ENCODE measurements around the gene TMEM176A.
"Not testable (repeated sequence)": the region's sequence is repeated elsewhere in the genome, so short reads cannot be mapped to it uniquely, and the experiment has no call there.

Gene TMEM176A

GRCh38 chr7:150788474-150789269 is 11.9 kb upstream of the TMEM176A start:
- no peak for DNase-seq

- DNase-seq = no peak
Measured at GRCh38 chr7:150790416-150791075, 10.0 kb upstream of the TMEM176A start.

- DNase-seq = no peak
Measured at GRCh38 chr7:150791304-150791703, 9.3 kb upstream of the TMEM176A start.

GRCh38 chr7:150791746-150792452 is 8.7 kb upstream of the TMEM176A start:
- no peak for DNase-seq

- DNase-seq = no peak
Measured at GRCh38 chr7:150793569-150794238, 6.9 kb upstream of the TMEM176A start.

GRCh38 chr7:150797661-150798060 is 2.9 kb upstream of the TMEM176A start:
- no peak for DNase-seq

GRCh38 chr7:150799156-150799555 is 1.4 kb upstream of the TMEM176A start:
- no peak for DNase-seq

DNA sequence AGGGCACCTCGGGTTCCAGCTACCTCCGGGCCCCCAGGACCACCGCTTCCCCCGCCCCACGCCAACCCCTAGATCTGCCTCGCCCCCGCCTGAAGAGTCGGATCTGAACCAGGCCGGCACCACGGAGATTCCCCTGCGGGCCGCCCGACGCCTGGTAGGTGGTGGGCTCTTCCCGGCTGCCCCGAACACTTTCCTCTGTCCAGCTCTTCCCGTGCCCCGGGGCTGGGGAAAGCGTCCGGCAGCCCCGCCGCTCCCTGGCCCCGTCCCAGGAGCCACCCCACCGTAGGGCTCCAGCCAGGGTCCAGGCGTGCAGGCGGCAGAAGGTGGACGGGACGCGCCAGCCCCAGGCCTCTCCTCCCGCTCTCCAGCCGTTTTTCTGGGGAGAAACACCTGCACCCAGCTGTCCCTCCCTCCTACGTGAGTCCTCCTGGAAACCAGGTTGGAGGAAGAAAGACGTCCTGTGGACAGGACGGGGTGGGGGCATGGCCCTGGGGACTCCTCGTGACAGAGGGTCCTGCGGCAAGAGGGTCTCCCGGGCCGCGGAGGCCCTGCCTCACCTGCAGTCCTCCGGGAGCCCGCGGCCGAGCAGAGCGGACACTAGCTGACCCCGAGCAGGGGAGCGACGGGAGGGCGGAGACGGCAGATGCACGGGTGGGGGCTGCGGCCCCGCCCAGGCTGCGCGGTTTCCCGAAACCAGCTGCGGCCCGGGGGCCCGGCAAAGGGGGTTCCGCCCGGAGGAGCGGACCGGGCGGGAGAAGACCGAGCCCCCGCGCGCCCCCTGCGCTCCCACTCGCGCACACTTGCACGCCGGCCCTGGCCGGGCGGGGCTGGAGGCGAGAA is 608 bp upstream of the TMEM176A start, which contains the start of gene TMEM176B:
TSS of gene TMEM176B (minus strand) at position 624 of the 840 bp plus-strand sequence. CDS start 3,795 bp downstream, outside the sequence.
- no peak for DNase-seq

DNA sequence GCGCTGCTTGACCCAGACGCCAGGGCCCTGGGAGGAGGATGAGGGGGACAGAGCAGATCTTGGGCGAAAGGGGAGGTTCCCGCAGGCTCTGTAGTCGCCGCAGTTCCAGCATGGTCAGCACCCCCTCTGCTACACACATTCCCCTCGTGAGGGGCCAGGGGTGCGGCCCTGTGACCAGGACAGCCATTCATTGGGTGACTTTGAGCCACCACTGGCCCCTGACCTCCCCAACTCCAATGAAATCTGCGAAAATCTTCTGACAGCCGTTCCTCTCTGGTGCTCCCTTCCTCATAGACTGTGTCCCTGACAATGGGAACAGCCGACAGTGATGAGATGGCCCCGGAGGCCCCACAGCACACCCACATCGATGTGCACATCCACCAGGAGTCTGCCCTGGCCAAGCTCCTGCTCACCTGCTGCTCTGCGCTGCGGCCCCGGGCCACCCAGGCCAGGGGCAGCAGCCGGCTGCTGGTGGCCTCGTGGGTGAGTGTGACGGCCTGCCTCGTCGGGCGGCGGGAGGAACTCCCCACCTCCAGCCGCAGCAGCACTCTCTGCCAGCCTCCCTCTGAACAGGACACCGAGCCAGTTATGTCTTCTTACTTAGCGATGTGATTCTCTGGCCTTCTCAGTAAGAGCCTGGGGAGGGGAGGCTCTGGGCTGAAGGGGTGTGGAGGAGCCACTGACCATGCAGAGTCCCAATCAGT is 825 bp downstream of the TMEM176A start:
- DNase-seq = no peak

GRCh38 chr7:150801946-150802771 is 1.6 kb downstream of the TMEM176A start:
- no peak for DNase-seq

DNA sequence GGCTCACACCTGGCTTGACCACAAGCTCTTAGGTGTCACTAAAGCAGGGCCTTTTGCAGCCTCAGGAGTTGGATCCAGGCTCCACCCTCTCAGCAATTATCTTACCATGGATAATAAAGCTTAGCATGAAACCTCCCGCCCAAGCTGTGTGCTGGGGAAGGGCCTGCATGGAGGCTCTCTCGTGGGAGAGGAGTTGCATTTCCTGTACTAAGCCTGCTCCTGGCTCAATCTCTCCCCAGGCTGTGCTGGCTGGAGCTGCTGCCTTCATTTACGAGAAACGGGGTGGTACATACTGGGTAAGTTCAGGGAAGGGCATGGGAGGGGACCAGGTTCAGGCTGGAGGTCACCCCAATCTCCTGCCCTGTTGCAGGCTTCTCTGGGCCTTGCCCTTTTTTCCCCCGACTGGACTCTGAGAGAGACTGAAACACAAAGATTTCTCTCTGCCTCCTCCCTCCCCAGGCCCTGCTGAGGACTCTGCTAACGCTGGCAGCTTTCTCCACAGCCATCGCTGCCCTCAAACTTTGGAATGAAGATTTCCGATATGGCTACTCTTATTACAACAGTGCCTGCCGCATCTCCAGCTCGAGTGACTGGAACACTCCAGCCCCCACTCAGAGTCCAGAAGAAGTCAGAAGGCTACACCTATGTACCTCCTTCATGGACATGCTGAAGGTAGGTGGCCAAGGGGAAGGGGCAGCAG is 2.7 kb downstream of the TMEM176A start:
- no peak for DNase-seq

DNA sequence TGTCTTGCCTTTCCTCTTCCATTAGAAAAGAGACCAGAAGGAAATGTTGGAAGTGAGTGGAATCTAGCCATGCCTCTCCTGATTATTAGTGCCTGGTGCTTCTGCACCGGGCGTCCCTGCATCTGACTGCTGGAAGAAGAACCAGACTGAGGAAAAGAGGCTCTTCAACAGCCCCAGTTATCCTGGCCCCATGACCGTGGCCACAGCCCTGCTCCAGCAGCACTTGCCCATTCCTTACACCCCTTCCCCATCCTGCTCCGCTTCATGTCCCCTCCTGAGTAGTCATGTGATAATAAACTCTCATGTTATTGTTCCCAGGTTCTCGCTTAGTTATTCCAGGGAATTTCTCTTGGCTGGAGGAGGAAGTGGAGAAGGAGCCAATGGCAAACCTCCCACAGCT is 4.2 kb downstream of the TMEM176A start:
- DNase-seq = no peak

DNA sequence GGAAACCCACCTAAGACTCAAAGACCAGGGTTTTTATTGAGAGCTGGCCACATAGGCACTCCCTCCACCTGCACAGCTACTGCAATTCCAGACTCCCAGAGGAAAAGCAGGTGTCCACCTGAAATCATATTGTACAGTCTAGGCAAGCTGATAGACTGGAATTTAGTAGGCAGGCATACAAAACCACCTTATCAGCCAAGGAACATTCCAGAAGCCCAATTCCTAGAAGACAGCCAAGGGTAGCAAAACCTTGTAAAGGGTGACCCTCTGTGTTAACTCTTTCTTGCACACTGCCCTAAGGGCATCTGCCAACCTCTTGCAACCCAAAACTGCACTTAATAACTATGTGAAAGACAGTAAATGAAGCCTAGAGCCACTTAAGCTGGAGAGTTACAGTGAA is 5.3 kb downstream of the TMEM176A start:
- no peak for DNase-seq

DNA sequence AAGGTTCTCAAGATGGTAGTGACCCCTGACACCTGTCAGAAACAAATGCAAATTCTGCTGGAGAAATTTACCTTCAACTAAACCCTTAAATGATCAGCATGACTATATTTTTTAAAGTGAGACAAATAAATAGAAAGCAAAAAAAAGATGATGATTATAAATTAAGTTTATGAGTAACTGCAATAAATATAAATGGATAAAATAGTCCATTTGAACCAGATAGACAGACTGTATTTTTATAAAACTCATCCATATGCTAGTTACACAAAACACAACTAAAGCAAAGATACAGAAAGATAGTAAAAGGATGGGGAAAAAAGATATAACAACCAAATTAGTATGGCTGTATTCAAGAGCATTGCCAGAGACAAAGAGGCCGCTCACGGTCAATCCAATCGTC is 5.9 kb downstream of the TMEM176A start:
- no peak for DNase-seq

GRCh38 chr7:150806863-150807262 is 6.3 kb downstream of the TMEM176A start:
- DNase-seq = no peak

GRCh38 chr7:150807616-150808438 is 7.3 kb downstream of the TMEM176A start:
- DNase-seq = not testable (repeated sequence)

GRCh38 chr7:150814328-150815001 is 13.9 kb downstream of the TMEM176A start:
- no peak for DNase-seq

GRCh38 chr7:150818971-150819370 is 18.4 kb downstream of the TMEM176A start:
- DNase-seq = no peak

Measured in activated effector memory CD4-positive, alpha-beta T cell treated with Interleukin-2 at 50 U/mL for 16 hours (primary cell).